HG02678 (cell line): ENCODE data around the gene SYTL2.
A peak's percentile ranks its signal among the peaks of the same experiment; 100 is the strongest.

Experiments used
- ATAC-seq: cut with Tn5 transposase; IDR thresholded peaks from one replicate; pipeline ENCODE4 v1.9.1; 2021; ENCODE audit warnings: mild to moderate bottlenecking, moderate library complexity; ENCODE audit not compliant: unreplicated experiment

Gene SYTL2

DNA sequence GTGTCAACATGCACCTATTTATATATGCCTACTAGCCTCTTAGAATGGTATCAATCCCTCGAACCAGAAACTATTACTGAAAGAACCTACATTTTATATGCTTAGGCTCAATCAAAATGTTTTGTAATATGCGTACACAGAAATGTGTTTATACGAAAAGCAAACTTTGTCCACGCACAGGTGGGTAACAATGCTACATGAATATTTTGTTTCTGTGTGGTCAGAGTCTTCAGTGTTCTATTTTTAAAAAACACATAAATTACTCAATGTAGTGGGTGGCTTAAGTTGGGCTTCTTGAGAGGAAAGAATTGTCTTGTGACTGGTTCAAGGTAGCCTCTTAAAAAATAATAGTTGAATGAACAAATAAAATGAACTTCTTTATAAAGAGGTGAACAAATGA lies 46.1 kb downstream of the SYTL2 start:
- no peak for ATAC-seq

DNA sequence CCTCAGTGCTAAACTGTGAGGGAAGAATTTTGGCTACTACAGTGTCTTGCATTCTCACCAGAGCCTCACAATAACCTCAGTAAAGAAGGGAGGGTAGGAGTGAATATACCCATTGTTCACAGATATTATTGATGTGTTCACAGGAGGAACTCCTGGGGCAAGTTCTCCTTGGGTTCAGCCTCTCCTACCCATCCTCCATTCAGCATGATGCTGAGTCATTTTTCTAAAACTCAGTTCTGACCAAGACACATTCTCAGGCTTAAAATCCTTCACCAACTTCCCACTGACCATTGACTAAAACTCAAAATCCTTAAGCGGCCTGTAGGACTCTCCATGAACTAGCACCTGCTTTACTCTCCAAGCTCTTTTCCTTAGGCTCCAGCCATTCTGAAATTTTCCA lies 48.7 kb downstream of the SYTL2 start:
- ATAC-seq, result no peak

DNA sequence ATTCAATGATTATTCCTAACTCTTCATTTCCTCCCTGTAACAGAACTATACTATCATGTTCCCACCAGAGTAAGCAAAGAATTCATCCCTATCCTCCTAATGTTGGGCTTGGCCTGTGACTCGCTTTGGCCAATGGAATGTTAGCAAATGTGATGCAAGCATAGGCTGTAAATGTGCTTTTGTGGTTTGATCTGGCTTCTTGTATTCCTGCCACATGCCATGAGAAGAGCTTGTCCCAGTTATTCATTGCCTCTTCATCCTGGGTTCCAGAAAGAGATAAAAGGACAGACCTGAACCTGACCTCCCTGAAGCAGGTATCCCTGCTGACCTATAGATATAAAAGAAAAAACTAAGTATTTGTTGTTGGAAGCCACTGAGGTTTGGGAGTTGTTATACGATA lies 51.0 kb downstream of the SYTL2 start:
- ATAC-seq, result no peak

DNA sequence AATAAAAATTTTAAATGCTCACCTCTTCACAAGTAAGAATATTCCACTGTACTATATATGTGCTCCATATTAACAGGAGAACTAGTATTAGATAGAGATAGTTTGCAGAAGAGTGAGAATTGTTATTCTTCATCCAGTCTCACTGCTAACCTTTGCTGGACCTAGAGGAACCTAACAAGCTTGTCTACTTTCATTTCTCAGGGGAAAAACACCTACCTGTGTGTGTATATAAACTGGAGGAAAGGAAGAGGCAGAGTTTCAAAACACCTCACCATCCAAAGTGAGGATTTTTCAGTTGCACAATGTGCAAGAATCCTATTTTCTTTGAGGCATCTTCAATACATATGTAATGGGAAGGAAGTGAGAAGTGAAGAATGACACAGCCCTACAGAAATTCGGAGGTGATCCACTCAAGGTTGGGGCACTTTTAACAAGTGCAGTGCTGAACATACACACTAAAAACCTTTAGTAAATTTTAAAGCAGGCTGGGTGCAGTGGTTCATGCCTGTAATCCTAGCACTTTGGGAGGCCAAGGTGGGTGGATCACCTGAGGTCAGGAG lies 52.4 kb downstream of the SYTL2 start:
- ATAC-seq, result no peak

DNA sequence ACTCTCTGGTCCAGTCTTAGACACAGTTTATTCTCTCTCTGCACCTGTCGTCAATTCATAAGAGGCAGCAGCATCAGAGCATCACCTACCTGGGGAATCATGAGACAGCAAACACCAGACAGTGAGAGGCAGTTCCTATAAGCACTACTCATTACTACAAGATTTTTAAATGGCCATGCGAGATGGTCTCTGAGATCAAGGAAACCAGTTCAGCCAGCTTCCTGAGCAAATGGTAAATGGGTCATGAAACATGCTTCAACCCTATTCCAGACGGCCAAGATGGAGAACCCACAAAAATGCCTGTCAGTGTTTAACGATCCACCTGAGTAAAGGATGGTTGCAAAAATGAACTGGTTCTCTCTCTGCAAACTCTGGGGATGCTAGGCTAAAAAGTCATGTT lies 52.9 kb downstream of the SYTL2 start:
- no peak for ATAC-seq

DNA sequence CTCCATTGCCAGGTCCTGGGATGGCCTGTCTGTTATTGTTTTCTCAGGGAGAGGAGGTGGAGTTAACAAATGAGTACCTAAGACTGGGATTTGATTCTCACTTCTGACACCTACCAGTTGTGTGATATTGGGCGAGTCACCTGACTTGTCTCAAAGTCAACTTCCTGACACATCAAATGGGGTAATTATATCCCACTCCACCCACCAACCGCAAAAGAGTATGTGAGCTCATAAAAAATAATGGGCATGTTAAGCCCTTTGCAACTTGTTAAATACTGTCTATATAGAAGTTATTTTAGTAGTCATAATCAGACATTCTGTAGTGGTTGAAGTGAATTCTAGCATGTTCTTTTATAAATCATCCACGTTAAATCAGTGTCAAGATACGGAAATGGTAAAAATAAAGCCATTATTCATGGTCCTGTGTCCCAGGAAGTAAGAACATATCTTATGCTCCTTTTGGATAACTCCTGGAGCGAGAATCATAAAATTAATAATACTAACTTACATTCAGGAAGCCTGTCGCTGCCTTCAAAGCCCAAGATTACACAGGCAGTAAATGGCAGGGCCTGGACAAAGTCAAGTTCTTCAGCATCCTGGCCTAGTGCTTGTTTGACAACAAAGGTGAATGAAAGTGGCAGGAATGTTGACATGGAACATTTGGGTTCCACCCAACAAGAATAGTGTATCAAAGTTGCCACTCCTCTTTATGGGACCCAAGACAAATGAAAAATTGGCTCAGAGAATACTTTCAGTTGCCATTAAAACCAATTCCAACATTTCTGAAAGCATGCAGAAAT lies 54.3 kb downstream of the SYTL2 start:
- ATAC-seq, result no peak

DNA sequence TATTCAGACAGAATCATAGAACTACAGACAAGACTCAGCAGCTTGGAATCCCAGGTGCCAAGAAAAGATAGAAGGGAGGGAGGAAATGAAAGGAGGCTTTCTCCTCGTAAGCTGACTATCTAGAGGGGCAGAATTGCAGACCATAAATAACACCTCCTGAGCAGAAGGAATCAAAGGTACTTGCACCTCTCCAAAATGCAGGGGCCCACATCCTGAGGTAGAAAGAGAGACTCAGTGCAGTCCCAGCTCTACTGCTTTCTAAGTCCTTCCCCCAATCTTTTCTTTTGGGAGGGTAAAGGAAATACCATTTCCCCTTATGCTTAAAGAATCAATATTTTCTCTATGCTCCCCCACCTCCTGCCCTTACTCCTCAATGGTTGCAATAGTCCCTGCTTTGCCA lies 55.2 kb downstream of the SYTL2 start:
- ATAC-seq, result no peak

DNA sequence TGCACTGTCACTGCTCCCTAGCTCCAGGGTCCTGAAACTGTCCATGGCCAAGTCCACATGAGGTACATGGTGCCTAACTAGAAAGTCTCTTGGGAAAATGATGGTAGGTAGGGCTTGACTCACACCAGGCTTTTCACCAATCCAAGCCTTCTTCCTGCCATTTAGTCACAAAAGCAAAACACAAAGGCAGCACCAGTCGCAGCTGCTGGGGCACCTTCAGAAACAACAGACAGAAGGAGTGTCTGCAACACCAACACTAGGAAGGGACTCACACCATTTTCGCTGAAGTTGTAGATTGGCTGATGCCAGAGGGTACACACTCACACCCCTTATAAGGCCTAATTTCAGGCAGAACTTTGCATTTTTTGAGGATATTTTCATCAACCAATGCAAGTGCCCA lies 55.7 kb downstream of the SYTL2 start:
- no peak for ATAC-seq

DNA sequence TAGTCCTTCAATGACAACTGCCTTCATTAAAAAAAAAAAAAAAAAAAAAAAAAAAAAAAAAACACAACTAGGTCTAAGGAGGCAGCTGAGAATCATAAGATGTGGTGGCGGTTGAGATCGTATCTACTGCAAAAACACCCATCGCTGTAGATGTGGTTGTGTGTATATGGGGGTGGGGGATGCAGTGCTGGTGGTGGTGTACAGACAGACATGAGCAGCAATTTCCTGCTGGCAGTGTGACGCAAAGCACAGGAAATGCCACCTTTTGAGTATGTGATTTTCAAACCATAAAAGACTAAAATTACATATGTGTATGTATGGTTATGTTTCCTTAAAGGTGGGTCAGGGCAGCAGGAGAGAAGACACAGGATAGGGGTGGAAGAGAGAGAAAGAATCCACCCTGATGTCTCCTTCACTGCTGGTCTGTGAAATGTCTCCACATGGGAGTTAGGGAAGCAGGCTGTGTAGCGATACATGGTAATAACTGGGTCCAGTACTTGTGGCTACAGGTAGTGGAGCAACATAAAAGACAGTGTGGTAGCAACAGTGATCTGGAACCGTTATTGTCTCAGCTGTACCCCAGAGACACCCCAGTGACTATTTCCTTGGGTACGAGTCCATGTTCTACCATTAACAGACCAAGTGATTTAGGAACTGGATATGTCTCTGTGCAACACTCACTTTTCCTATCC lies 57.9 kb downstream of the SYTL2 start:
- ATAC-seq, result peak; percentile 52

DNA sequence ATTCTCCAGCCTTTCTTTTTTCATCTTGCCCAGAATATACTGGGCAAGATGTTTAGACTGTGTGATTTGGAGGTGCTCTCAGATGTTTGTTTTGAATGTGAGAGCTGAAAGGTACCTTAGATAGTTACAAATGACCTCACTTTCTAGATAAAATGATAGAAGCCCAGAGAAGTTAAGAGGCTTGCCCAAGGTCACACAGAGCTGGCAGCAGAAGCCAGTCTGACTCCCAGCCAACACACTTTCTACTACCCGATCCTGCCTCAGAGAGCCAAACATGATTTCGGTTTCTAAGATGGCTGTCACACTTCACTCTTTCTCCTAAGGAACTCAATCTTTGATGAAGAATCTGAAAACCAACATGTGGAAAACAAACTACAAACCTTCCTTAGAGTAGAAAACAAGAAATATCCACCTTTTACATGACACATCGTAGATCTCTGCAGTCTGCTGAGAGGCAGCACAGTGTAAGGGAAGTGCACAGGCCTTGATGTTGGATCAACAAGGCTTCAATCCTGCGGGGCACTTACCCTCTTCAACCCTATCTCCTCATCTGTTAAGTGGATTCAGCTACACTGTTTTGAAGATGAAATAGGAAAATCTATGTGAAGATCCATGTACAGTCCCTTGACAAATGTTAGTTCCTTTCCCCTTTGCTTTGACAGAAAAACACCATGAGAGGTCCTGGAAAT lies 58.6 kb downstream of the SYTL2 start:
- ATAC-seq, result no peak

DNA sequence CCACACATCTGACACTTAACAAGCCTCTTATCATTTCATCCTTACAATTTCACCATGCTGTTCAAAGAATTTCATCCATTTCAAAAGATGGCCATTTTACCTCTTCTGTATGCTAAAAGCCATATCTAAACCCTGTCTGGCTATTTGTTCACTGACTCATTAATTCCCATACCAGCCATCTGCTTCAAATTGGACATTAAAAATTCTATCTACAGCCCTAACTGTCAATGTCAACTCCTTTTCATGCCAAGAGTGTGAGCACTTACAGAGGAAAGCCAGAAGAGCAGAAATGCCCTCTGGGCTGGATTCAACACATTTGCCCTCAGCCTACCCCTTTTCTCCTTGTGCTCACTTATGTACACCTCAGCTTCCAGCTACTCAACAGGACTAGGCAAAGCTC lies 59.2 kb downstream of the SYTL2 start:
- no peak for ATAC-seq

DNA sequence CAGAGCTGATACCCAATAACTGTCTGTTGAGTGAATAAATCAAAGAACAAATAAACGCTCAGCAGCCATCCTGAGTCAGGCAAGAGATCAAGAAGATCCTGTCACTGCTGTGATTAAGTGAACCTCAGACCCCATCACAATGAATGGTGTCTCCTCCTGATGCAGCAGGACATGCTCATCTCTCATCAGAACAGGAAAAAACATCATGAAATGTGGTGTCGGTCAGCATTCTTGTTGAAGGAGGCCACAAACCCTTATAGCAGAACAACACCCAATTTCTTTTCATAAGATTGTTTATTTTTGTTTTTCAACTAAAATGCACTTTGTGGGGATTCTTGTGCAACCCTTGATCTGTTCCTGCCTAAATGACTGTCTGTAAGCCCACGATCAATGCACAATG lies 60.3 kb downstream of the SYTL2 start:
- no peak for ATAC-seq

DNA sequence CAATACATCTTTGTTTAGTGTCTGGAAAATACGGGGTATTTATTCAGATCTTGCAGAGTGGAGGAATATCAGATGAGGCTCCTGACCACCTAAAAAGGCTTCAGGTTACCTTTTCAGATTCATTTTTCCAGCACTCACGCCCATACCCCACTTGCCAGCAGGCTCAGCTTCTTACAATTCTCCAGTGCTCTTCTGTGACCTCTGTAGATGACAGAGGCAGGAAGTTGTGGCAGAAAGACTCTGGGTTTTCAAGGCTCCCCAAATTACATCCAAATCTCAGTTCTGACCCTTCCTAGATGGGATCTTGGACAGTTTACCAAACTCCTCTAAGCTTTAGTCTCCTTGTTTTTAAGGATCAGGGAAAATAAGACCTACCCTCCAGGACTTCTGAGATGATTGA lies 61.1 kb downstream of the SYTL2 start:
- no peak for ATAC-seq

DNA sequence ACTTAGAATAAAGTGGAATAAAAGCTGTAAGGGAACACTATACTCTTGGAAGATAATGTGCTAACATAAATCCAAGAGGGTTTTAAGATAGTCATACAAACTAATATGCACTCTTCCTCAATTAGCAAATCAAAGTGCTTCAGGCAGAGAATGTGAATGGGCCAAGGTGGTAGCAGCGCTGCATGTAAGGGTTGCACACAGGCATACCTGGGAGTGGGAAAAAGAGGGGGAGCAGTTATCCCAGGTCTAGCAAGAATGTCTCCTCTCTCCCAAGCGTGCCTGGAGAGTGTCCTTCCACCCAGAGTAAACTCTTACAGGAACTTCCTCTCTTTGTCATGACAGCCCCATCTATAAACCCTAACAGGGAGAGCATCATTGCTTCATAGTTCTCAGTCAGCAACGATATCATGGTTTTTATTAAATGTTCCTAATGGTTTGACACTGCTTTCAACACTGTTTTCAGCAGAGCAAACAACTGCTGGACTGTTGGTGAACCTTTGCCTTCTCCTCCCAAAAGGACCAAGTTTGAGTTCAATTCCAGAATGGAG lies 61.6 kb downstream of the SYTL2 start:
- ATAC-seq, result no peak

DNA sequence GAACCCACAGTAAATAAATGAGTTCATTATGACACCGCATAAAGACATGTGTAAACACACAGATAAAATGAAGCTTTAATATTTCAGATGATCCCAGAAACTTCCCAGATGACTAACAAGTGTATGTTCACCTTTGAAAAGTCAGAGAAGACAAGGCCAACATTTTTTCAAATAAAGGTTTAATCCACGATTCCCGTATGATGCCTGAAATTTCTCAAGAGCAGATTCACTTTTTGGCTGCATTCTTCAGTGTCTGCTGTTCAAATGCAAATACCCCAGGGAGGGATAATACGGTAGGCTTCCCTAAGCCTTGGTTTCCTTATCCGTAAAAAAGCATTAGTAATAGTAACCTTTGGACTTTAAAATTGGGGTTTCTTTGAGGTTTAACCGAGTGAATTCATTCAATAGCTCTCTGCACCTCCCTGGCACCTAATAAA lies 62.5 kb downstream of the SYTL2 start:
- no peak for ATAC-seq

DNA sequence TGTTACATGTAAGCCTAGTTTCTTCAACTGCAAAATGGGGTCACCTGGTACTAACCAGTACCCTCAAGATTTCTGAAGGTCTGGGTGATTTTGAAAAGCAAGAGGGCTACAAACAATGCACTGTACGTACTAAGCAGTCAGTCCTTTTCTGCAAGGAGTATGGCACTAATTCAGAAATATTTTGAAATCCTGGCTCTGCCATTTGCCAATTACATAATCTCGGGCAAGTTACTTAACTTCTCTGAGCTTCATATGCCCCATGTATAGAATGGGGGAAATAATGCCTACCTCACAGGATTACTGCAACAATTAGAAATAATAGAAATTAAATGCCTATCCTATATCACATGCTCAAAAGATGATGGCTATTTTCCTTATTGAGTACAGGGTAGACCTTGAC lies 64.3 kb downstream of the SYTL2 start:
- ATAC-seq, result no peak

DNA sequence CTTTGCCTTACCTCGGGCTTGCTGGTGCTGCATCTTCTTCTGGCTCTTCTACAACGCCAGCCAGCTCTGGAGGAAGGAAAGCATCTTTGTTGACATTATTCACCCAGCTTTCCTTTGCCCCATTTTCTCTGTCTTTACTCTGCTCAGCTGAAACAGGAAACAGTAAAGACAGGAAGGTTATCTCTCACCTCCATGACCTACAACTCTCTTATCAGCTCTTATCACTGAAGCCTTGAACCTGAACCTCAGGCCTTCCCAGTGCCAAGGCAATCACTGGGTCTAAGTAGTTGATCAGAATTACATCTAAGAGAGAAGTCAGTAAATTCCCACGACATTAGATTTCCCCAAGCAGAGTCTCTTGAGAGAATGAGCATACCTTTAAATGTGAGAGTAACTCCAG lies 65.3 kb downstream of the SYTL2 start:
- no peak for ATAC-seq

DNA sequence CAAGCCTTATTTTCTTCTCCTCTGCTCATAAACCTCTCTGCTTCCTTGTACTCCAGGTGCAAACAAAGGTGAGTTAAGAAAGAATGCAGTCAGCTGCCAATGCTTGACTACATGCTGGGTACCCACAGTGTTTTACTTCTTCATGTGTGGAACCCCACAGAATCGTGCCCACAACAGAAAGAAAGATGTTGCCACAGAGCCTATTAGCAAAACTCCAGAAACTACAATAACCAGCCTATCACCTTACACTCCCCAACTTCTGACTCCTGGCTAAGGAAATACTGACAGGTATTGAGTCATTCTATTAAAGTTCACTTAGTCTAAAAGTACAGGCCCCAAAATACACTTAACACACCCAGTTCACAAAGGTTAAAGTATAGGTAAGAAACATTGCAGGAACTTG lies 68.1 kb downstream of the SYTL2 start:
- no peak for ATAC-seq

DNA sequence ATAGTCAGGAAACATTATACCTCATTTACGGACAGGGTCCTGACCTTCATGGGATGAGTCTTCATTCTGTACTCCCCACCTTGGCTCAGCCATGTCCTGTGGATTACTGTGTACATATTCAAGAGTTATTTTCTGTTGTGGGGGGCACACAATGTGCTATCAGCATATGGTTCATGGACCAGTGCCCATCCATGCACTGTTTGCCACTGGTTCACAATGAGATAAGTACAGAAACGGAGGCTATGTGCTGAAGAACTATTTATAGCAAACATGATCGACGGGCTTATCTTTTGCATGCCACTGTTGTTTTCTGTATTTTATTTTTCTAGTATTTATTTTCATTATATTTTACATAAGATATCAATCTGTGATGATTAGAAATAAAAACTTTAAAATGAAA lies 68.6 kb downstream of the SYTL2 start:
- ATAC-seq, result no peak

DNA sequence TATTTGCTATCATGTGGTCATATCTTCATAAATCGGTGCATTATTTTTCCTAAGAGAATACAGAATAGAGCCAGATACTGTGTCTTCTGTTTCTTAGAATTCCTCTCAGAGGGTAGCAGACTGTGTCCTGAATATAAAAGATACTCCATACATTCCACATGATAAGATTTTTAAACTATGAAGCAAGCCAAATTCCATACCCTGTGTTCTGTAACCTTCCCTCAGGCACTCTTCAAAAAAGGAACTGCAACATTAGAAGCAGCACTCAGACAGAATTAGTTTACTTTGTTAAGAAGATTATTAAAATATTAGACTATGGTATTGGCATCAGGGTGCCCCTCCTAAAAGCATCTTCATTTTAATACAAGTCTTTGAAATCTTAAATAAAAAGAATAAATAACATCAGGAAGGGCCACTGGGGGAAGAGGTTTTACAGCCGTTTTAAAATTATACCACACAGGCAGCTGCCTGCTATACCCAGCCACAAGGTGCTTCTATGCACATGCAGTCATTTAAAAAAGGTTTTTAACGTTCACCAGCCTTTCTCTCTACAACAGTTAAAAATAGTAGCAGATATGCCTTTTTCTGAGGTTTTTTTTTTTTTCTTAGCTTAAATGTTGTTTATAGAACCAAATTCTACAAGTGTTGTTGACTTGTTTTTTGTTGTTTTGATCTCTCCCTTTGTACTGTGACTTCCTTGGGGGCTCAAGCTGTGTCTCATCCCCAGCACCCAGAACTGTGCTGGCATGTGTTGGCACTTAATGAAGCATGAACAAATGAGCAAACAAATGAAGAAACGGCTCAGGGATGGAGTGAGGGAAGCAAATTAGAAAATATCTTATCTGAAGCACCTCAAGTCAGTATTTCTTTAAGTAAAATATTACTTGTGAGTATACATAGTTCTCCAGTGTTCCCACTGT lies 70.2 kb downstream of the SYTL2 start:
- ATAC-seq, result no peak
